Tongue (tissue), 2 donors: ENCODE results near the gene CCDC152. TPM values are rescaled to one million over a fixed set of nuclear protein-coding genes. Genes with fewer than 3 reads are reported as not detected.
"Not testable (repeated sequence)": the region's sequence is repeated elsewhere in the genome, so short reads cannot be mapped to it uniquely, and the experiment has no call there.

Source experiments
- DNase-seq: peaks from one replicate; pipeline ENCODE4 v3.0.0-alpha.2; 2015
- total RNA-seq: library from RNA; depleted of rRNA; stranded (reverse); fragments of >200 nt; gene quantifications from one replicate; pipeline ENCODE4 v1.2.3, GENCODE V29; 2014

CCDC152 gene
- 3.0 TPM for total RNA-seq

DNA sequence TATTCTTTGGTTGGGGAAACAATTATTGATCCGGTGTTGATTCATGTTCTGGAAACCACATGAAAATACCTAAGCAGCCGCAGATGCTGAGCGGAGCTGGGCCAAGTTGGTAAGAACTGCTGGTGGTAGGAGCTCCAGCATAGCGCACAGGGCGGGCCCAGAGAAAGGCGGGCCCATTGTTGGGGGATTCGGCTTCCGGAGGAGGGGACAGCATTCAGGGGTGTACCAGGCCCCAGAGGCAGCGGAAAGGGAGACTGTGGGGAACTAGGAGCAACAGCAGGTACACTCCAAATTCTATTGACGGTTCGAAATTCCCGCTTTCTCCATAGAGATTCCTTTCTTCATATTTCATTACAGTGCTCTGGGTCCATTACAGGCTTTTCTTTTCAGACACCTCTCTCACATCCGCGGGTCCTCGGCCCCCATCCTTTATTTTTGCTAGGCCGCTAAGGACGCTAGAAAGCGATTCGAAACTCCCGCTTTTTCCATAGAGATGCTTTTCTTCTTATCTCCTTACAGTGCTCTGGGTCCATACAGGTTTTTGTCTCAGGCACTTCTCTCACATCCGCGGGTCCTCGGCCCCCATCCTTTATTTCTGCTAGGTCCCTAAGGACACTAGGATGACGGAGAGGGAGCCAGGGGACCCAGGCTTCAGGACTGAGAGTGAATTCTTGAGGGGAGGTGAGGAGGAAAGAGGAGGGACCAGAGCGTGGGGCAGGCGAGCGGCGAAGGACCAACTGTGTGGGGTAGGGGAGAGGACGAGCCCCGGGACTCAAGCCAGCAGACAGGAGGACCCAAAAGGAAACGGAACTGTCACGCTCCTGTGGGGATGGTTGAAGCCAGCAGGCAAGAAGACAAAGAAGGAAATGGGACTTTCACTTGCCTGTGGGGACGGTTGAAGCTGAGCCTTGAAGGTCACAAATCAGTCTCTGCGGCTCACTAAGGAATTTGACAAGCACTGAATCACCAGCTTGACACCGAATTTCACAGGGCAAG is at the start of gene CCDC152:
TSS of gene CCDC152 (plus strand) at position 213 of the 996 bp plus-strand sequence. CDS start 2,304 bp downstream, outside the sequence.
- DNase-seq, result peak; percentile 52

- DNase-seq, result no peak
These were observed 40.8 kb upstream of the CCDC152 start for GRCh38 chr5:42715785-42716184.

DNA sequence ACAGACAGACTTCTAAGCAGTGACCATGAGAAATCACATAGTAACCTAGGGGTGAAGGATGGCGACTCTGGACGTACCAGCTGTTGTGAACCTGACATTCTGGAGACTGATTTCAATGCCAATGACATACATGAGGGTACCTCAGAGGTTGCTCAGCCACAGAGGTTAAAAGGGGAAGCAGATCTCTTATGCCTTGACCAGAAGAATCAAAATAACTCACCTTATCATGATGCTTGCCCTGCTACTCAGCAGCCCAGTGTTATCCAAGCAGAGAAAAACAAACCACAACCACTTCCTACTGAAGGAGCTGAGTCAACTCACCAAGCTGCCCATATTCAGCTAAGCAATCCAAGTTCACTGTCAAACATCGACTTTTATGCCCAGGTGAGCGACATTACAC is 38.0 kb upstream of the CCDC152 start:
- DNase-seq, result no peak

DNA sequence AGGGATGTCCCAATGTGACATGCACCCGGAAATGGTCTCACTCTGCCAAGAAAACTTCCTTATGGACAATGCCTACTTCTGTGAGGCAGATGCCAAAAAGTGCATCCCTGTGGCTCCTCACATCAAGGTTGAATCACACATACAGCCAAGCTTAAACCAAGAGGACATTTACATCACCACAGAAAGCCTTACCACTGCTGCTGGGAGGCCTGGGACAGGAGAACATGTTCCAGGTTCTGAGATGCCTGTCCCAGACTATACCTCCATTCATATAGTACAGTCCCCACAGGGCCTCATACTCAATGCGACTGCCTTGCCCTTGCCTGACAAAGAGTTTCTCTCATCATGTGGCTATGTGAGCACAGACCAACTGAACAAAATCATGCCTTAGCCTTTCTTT is 37.6 kb upstream of the CCDC152 start:
- DNase-seq, result no peak

GRCh38 chr5:42720251-42720650 is 36.4 kb upstream of the CCDC152 start:
- DNase-seq, result no peak

DNA sequence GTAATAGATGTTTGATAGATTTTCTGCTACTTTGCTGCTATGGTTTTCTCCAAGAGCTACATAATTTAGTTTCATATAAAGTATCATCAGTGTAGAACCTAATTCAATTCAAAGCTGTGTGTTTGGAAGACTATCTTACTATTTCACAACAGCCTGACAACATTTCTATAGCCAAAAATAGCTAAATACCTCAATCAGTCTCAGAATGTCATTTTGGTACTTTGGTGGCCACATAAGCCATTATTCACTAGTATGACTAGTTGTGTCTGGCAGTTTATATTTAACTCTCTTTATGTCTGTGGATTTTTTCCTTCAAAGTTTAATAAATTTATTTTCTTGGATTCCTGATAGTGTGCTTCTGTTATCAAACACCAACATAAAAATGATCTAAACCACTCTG is 35.1 kb upstream of the CCDC152 start:
- no peak for DNase-seq

DNA sequence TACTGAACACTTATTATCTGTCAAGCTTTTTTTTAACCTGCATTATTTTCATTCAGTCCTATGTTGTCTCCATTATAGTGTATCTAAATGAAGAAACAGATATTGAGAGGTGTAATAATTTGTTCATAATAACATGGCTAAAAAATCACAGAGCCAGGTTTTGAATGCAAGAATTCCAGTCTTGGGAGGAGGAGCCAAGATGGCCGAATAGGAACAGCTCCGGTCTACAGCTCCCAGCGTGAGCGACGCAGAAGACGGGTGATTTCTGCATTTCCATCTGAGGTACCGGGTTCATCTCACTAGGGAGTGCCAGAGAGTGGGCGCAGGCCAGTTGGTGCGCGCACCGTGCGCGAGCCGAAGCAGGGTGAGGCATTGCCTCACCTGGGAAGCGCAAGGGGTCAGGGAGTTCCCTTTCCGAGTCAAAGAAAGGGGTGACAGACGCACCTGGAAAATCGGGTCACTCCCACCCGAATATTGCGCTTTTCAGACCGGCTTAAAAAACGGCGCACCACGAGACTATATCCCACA is 22.0 kb upstream of the CCDC152 start:
- not testable (repeated sequence) for DNase-seq

DNA sequence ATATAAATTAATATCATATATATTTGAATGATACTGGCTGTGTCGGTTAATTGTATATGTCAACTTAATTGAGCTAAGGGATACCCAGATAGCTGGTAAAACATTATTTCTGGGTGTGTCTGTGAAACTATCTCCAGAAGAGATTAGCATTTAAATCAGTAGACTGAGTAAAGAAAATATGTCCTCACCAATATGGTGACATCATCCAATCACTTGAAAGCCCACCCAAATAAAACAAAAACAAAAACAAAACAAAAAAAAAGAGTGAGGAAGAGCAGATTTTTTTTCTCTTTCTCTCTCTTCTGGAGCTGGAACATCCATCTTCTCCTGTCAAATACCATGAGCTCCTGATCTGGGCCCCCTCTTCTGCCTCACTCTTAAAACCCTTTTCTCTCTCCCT is 15.7 kb upstream of the CCDC152 start:
- no peak for DNase-seq

- no peak for DNase-seq
These were observed 11.2 kb upstream of the CCDC152 start for GRCh38 chr5:42745426-42745825.

GRCh38 chr5:42745856-42746255 is 10.8 kb upstream of the CCDC152 start:
- DNase-seq, result no peak

DNA sequence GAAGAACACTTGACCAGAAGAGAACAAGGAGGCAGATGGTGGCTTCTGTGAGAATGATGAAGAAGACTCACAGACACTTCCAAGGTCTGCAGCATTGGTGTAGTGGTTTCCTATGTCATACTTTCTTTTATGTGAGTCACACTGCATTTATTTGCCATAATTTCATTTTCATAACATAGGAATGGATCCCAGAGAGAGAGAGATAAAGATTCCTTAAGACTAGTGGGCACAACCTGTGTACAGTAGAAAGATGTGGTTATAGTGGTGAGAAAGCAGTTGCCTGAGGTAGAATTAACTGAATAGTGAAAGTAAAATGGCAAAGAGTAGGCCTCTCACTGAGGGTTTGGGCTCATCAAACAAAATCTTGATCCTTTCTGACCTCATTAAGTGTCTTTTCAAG is 7.6 kb upstream of the CCDC152 start:
- no peak for DNase-seq

- no peak for DNase-seq
These were observed 6.1 kb upstream of the CCDC152 start for GRCh38 chr5:42750507-42750906.

DNA sequence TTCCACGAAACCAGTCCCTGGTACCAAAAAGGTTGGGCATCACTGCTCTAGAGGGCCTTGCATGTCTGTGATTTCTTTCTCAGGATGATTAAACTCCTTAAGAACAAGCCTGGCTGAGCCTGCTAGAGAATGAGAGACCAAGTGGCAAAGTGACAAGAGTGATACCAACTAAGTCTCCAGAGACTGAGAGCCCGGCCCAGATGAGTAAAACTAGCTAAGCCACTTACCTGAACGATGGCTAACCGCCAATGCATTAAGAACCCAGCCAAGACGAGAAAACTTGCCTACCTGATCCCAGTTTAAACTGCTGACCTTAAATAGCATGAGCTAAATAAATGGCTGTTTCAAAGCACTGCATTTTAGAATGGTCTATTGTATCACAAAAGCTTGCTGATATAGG is 5.6 kb upstream of the CCDC152 start:
- no peak for DNase-seq

DNA sequence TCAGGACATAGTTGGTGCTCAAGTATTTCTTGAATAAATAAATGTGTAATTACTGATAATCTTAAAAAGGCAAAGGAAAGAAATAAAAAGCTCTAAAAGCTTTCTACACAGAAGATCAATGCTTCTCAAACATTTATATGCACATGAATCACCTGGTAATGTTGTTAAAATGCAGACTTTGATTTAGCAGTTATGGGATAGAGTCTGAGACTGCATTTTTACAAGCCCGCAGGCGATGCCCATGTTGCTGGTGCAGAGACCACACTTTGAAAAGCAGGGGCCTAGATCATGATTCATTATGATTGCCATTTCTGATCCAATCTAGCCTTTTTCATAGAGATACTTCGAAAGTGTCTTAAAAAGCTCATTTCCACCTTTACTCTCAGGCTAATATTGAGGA is 3.5 kb upstream of the CCDC152 start:
- DNase-seq, result no peak

GRCh38 chr5:42759456-42759855 is 2.8 kb downstream of the CCDC152 start:
- no peak for DNase-seq

- DNase-seq, result no peak
These were observed 3.8 kb downstream of the CCDC152 start for GRCh38 chr5:42760426-42760825.

DNA sequence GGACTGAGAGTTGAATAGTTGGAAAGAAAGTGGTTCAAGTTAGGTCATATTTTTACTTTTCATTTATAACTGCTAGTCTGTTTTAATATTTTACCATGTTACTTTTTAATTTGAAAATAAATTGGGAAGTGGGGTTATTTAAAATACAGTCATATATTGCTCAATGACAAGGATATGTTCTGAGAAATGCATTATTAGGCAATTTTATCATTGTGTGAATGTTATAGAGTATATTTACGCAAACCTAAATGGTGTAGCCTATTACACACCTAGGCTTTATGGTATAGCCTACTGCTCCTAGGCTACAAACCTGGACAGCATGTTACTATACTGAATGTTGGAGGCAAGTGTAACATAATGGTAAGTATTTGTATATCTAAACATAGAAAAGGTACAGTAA is 5.2 kb downstream of the CCDC152 start:
- no peak for DNase-seq

GRCh38 chr5:42767491-42768105 is 11.0 kb downstream of the CCDC152 start:
- peak; percentile 64 for DNase-seq

- no peak for DNase-seq
These were observed 11.5 kb downstream of the CCDC152 start for GRCh38 chr5:42768106-42768504.

DNA sequence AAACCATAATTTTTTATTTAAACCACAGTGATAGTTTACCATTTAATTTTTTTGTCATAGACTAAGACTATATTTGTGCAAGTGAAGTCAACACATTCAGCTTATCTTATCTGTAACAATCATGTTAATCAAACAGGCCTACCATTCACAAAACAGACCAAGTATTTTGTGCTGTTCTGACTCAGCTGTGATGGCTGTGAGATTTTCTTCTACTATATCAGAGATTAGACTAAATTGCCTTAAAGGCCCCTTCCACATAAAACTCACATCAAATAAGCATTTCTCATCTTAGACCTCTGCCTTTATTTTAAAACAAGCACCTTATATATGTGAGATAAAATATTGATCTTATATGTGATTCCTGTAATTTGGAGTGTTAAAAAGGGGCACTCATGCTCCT is 13.4 kb downstream of the CCDC152 start:
- DNase-seq, result no peak

DNA sequence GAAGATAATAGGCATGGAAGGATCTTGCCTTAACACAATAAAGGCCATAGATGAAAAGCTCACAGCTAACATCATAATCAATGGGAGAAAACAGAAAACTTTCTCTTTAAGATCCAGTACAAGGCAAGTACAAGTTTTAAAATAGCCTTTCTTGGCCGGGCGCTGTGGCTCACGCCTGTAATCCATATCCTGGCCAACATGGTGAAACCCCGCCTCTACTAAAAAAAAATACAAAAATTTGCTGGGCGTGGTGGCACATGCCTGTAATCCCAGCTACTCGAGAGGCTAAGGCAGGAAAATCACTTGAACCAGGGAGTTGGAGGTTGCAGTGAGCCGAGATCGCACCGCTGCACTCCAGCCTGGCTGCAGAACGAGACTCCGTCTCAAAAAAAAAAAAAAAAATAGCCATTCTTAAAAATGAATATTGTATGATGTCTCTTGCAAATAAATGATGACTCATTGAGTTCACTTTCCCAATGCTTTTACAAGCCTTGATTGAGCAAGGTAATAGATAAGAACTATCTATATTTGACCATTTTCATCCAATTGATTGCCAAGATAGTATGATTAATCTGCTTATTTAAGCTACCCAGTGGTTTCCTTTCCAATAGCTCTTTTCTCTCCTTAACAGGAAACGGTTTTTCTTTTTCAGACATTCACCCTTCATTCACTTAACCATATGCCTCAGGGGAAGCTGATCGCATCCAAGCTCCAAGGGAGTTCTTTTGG is 15.8 kb downstream of the CCDC152 start:
- DNase-seq, result no peak

GRCh38 chr5:42779083-42779482 is 22.5 kb downstream of the CCDC152 start:
- no peak for DNase-seq

- DNase-seq, result no peak
These were observed 25.0 kb downstream of the CCDC152 start for GRCh38 chr5:42781584-42781983.
